SK-N-SH treated with all-trans-retinoic acid at 6 μM for 48 hours (cell line): ENCODE data around the gene AGTR1.

Source experiments
- ATAC-seq: fragments of 200-7000 bp; cut with Tn5 transposase; 3 replicates; pipeline ENCODE4 v1.9.1; 2020; ENCODE audit warnings: mild to moderate bottlenecking, moderate library complexity
- ARNTL ChIP-seq: fragments of 450-650 bp; formaldehyde crosslinking; IDR thresholded peaks from 2 replicates; pipeline ENCODE4 v1.5.0; 2020; ENCODE audit warnings: low read depth, mild to moderate bottlenecking, moderate library complexity, borderline replicate concordance
- BACH2 ChIP-seq: fragments of 250-450 bp; sonication (Bioruptor Pico); IDR thresholded peaks from 2 replicates; pipeline ENCODE4 v1.9.0; 2021; ENCODE audit warnings: mild to moderate bottlenecking, borderline replicate concordance
- CSDC2 ChIP-seq: fragments of 250-450 bp; sonication (Bioruptor Pico); IDR thresholded peaks from 2 replicates; pipeline ENCODE4 v1.5.0; 2020; ENCODE audit warnings: mild to moderate bottlenecking, moderate library complexity
- CSRNP3 ChIP-seq: fragments of 250-450 bp; sonication (Bioruptor Pico); IDR thresholded peaks from 2 replicates; pipeline ENCODE4 v1.5.1; 2021; ENCODE audit warnings: mild to moderate bottlenecking, moderate library complexity
- GLIS3 ChIP-seq: fragments of 250-450 bp; sonication (Bioruptor Pico); IDR thresholded peaks from 2 replicates; pipeline ENCODE4 v1.5.0; 2020; ENCODE audit warnings: mild to moderate bottlenecking, moderate library complexity
- ISL1 ChIP-seq: fragments of 250-450 bp; sonication (Bioruptor Pico); IDR thresholded peaks from 2 replicates; pipeline ENCODE4 v2.1.2; 2022; ENCODE audit warnings: mild to moderate bottlenecking, moderate library complexity
- OSR1 ChIP-seq: fragments of 250-450 bp; sonication (Bioruptor Pico); IDR thresholded peaks from 2 replicates; pipeline ENCODE4 v1.8.0; 2022; ENCODE audit warnings: moderate library complexity, mild to moderate bottlenecking, inconsistent platforms
- RARB ChIP-seq: fragments of 250-450 bp; sonication (Bioruptor Pico); IDR thresholded peaks from 2 replicates; pipeline ENCODE4 v1.8.0; 2021; ENCODE audit warnings: mild to moderate bottlenecking, moderate library complexity
- SNAI2 ChIP-seq: fragments of 250-450 bp; sonication (Bioruptor Pico); IDR thresholded peaks from 2 replicates; pipeline ENCODE4 v1.5.0; 2020; ENCODE audit warnings: mild to moderate bottlenecking, moderate library complexity
- TOX ChIP-seq: fragments of 250-450 bp; sonication (Bioruptor Pico); IDR thresholded peaks from 2 replicates; pipeline ENCODE4 v1.8.0; 2021; ENCODE audit warnings: mild to moderate bottlenecking, moderate library complexity, borderline replicate concordance
- TSHZ2 ChIP-seq: fragments of 250-450 bp; sonication (Bioruptor Pico); IDR thresholded peaks from 2 replicates; pipeline ENCODE4 v1.5.0; 2020; ENCODE audit warnings: mild to moderate bottlenecking, moderate library complexity
- ZC3H10 ChIP-seq: fragments of 250-450 bp; sonication (Bioruptor Pico); IDR thresholded peaks from 2 replicates; pipeline ENCODE4 v1.5.1; 2021; ENCODE audit warnings: mild to moderate bottlenecking, moderate library complexity
- ZFP3 ChIP-seq: fragments of 250-450 bp; sonication (Bioruptor Pico); IDR thresholded peaks from 2 replicates; pipeline ENCODE4 v1.5.0; 2020; ENCODE audit warnings: mild to moderate bottlenecking, moderate library complexity
- ZFP30 ChIP-seq: fragments of 450-650 bp; formaldehyde crosslinking; IDR thresholded peaks from 2 replicates; pipeline ENCODE4 v1.5.0; 2022; ENCODE audit warnings: mild to moderate bottlenecking, moderate library complexity
- ZNF565 ChIP-seq: fragments of 450-650 bp; formaldehyde crosslinking; conservative IDR thresholded peaks from 2 replicates; pipeline ENCODE4 v1.5.0; 2020; ENCODE audit warnings: low read depth, mild to moderate bottlenecking, moderate library complexity
- ZNF70 ChIP-seq: fragments of 450-650 bp; formaldehyde crosslinking; IDR thresholded peaks from 2 replicates; pipeline ENCODE4 v1.5.0; 2020; ENCODE audit warnings: mild to moderate bottlenecking, moderate library complexity
- ZNF8 ChIP-seq: fragments of 450-650 bp; formaldehyde crosslinking; IDR thresholded peaks from 2 replicates; pipeline ENCODE4 v1.5.0; 2020; ENCODE audit warnings: mild to moderate bottlenecking, moderate library complexity
- TF ChIP-seq, protein P1 (sequence below): fragments of 250-450 bp; sonication (Bioruptor Pico); IDR thresholded peaks from 2 replicates; pipeline ENCODE4 v1.8.0; 2020; ENCODE audit warnings: mild to moderate bottlenecking, moderate library complexity, borderline replicate concordance
- TF ChIP-seq, protein P2 (sequence below): fragments of 250-450 bp; sonication (Bioruptor Pico); IDR thresholded peaks from 2 replicates; pipeline ENCODE4 v1.8.0; 2021; ENCODE audit warnings: low read depth, mild to moderate bottlenecking, moderate library complexity, borderline replicate concordance

The AGTR1 gene

DNA sequence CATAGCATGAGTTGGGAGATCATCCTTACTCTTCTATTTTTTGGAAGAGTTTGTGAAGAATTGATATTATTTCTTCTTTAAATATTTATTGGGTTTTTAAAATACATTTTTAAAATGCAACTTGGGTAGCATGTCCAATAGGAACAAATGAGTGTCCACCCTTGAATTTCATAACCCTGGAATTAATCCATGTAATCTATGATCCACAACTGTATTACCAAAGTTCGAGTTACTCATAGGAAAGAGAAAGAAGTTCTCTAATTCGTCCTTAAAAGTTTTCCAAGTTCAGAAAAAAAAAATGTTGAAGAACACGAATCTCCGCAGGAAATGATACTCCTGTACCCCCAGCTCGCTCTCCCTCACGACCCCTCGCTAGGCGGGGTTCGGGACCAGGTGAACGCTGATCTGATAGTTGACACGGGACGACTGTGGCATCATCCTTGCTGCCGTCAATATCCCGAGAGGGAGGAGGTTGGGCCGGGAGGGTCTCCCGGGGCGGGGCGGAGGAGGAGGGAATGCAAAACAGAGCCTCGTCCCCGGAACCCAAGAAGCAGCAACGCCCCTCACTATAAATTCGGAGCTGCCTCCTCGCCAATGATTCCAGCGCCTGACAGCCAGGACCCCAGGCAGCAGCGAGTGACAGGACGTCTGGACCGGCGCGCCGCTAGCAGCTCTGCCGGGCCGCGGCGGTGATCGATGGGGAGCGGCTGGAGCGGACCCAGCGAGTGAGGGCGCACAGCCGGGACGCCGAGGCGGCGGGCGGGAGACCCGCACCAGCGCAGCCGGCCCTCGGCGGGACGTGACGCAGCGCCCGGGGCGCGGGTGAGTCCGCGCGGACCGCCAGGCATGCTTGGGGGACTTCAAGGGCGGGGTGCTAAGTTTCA, at the start of gene AGTR1:
AGTR1 (plus strand) TSS at position 598 of the 884 bp plus-strand sequence. CDS start 43,133 bp downstream, outside the sequence.
- TF ChIP-seq CSRNP3 (CRISPR knock-in tag): no peak
- no peak for TF ChIP-seq ZFP30
- TF ChIP-seq, protein P1, sequence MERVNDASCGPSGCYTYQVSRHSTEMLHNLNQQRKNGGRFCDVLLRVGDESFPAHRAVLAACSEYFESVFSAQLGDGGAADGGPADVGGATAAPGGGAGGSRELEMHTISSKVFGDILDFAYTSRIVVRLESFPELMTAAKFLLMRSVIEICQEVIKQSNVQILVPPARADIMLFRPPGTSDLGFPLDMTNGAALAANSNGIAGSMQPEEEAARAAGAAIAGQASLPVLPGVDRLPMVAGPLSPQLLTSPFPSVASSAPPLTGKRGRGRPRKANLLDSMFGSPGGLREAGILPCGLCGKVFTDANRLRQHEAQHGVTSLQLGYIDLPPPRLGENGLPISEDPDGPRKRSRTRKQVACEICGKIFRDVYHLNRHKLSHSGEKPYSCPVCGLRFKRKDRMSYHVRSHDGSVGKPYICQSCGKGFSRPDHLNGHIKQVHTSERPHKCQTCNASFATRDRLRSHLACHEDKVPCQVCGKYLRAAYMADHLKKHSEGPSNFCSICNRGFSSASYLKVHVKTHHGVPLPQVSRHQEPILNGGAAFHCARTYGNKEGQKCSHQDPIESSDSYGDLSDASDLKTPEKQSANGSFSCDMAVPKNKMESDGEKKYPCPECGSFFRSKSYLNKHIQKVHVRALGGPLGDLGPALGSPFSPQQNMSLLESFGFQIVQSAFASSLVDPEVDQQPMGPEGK (CRISPR knock-in tag): no peak
- 0 out of 2 replicates have a peak, but pooled peaks have one; percentile 59 for TF ChIP-seq TSHZ2 (CRISPR knock-in tag)
- ATAC-seq: peak; percentile 83

GRCh38 chr3:148648685-148649352, 48.9 kb upstream of the AGTR1 start:
- peak; percentile 89 for ATAC-seq
- peak; percentile 54; the same call in 1 of the 2 replicates for TF ChIP-seq ZC3H10 (CRISPR knock-in tag)
- peak; percentile 43 for TF ChIP-seq ISL1
- no peak for TF ChIP-seq ARNTL

GRCh38 chr3:148651549-148651948, 46.2 kb upstream of the AGTR1 start:
- TF ChIP-seq CSRNP3 (CRISPR knock-in tag): no peak
- TF ChIP-seq ZNF565 (CRISPR knock-in tag): no peak
- TF ChIP-seq ZFP3 (CRISPR knock-in tag): no peak
- no peak for TF ChIP-seq BACH2 (CRISPR knock-in tag)
- TF ChIP-seq ZFP30: no peak
- TF ChIP-seq OSR1: no peak
- TF ChIP-seq GLIS3 (CRISPR knock-in tag): no peak
- no peak for TF ChIP-seq RARB (CRISPR knock-in tag)
- TF ChIP-seq ZNF8 (CRISPR knock-in tag): no peak
- TF ChIP-seq ZNF70: no peak
- no peak for TF ChIP-seq ARNTL
- TF ChIP-seq CSDC2 (CRISPR knock-in tag): no peak
- ATAC-seq: no peak

DNA sequence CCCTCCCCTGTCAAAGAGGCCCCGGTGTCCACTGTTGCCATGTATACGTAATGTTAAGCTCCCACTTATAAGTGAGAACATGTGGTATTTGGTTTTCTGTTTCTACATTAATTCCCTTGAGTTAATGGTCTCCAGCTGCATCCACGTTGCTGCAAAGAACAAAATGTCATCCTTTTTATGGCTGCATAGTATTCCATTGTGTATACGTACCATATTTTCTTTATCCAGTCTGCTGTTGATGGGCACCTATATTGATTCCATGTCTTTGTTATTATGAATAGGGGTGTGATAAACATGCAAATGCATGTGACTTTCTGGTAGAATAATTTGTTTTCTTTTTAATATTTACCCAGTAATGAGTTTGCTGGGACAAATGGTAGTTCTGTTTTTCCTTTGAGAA, 43.3 kb upstream of the AGTR1 start:
- TF ChIP-seq TOX (no peak), ZNF8 (CRISPR knock-in tag) (peak; percentile 75)
- ATAC-seq: no peak

GRCh38 chr3:148657470-148657869, 40.2 kb upstream of the AGTR1 start:
- no peak for ATAC-seq
- TF ChIP-seq BACH2 (CRISPR knock-in tag) (no peak), GLIS3 (CRISPR knock-in tag) (no peak), ZC3H10 (CRISPR knock-in tag) (no peak), OSR1 (no peak), TSHZ2 (CRISPR knock-in tag) (no peak), SNAI2 (no peak), ZFP3 (CRISPR knock-in tag) (no peak)
- TF ChIP-seq, protein P2, sequence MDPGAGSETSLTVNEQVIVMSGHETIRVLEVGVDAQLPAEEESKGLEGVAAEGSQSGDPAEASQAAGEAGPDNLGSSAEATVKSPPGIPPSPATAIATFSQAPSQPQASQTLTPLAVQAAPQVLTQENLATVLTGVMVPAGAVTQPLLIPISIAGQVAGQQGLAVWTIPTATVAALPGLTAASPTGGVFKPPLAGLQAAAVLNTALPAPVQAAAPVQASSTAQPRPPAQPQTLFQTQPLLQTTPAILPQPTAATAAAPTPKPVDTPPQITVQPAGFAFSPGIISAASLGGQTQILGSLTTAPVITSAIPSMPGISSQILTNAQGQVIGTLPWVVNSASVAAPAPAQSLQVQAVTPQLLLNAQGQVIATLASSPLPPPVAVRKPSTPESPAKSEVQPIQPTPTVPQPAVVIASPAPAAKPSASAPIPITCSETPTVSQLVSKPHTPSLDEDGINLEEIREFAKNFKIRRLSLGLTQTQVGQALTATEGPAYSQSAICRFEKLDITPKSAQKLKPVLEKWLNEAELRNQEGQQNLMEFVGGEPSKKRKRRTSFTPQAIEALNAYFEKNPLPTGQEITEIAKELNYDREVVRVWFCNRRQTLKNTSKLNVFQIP (CRISPR knock-in tag): no peak
